ENCODE measurements around the gene HP1BP3.

HP1BP3 gene

DNA sequence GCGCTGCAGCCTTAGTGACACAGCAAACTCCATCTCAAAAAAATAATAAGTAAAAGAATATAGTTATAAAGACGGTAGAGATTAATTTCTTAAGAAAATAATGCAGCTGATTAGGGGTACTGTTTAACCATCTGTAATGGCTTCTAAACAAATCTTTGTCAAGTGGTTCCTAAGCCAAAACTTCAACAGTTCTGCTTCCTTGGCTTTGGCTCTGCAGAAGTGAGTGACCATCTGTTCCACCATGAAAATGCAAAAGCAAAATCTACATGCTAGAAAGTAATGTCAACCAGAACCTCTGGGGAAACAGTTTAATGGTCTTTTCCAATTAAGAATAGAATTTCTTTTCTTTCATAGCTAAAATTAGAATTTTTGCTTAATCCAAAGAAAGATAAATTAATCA lies 46.3 kb downstream of the HP1BP3 start:
- Histone ChIP-seq H3K79me1 (replicated peaks; ENCODE audit: low read length, poor library complexity, severe bottlenecking) (peaks cover 14% of the 10 kb centered on the region), H4K91ac (ENCODE audit: low read length) (no peak overlapping the region), H4K8ac (ENCODE audit: low read length) (no peak overlapping the region), H3K9me3 (ENCODE audit: control insufficient read depth, low read length) (no peaks in the 10 kb centered on the region), H3K4me1 (ENCODE audit: control insufficient read depth, insufficient read depth, low read depth, low read length) (peaks cover 3% of the 10 kb centered on the region), H2BK120ac (ENCODE audit: low read depth, low read length) (no peak overlapping the region), H3K27ac (ENCODE audit: low read length, poor library complexity, severe bottlenecking) (no peak overlapping the region), H3K14ac (ENCODE audit: low read length in 2 of 2) (no peak overlapping the region), H3K4me2 (ENCODE audit: low read length, poor library complexity, severe bottlenecking) (no peak overlapping the region), H2BK12ac (ENCODE audit: low read length in 2 of 2) (no peak overlapping the region), H3K4ac (ENCODE audit: low read depth in 1 of 2, low read length in 2 of 2) (no peak overlapping the region), H3K18ac (ENCODE audit: low read depth in 1 of 2, low read length in 2 of 2) (no peak overlapping the region), H3K27me3 (ENCODE audit: control insufficient read depth in 1 of 2, insufficient read depth in 1 of 2, low read length in 2 of 2) (no peaks in the 10 kb centered on the region), H3K9ac (ENCODE audit: low read length) (no peak overlapping the region), H2AK5ac (ENCODE audit: low read length, severe bottlenecking) (no peak overlapping the region), H3K36me3 (ENCODE audit: control insufficient read depth in 1 of 2, insufficient read depth in 2 of 2, low read depth in 1 of 2, low read length in 2 of 2) (peaks cover 21 to 83% of the 10 kb centered on the region in 2 experiments), H2AFZ (ENCODE audit: low read depth, low read length) (no peak overlapping the region), H3K4me3 (ENCODE audit: insufficient read depth in 1 of 2, low read depth in 1 of 2, low read length in 2 of 2) (no peak overlapping the region), H2BK15ac (ENCODE audit: low read depth, poor library complexity, severe bottlenecking) (no peak overlapping the region), H3K23ac (ENCODE audit: low read length in 2 of 2) (no peak overlapping the region), H2BK5ac (ENCODE audit: low read depth, low read length, poor library complexity, severe bottlenecking) (no peak overlapping the region)
- WGBS = no CpG with 5 or more reads among the region's 2 CpGs
- DNase-seq = no peak

- DNase-seq = peak; percentile 51
- Histone ChIP-seq H2BK5ac (ENCODE audit: low read depth, low read length, poor library complexity, severe bottlenecking) (no peak overlapping the region), H3K23ac (ENCODE audit: low read length in 2 of 2) (no peak overlapping the region), H2BK12ac (ENCODE audit: low read length in 2 of 2) (no peak overlapping the region), H3K14ac (ENCODE audit: low read length in 2 of 2) (no peak overlapping the region), H3K4me1 (ENCODE audit: control insufficient read depth, insufficient read depth, low read depth, low read length) (peaks cover 3% of the 10 kb centered on the region), H3K27ac (ENCODE audit: low read length, poor library complexity, severe bottlenecking) (peak overlapping the region; percentile 67), H2AFZ (ENCODE audit: low read depth, low read length) (no peak overlapping the region), H3K4me3 (ENCODE audit: insufficient read depth in 1 of 2, low read depth in 1 of 2, low read length in 2 of 2) (no peak overlapping the region), H4K8ac (ENCODE audit: low read length) (no peak overlapping the region), H4K91ac (ENCODE audit: low read length) (no peak overlapping the region), H3K79me1 (replicated peaks; ENCODE audit: low read length, poor library complexity, severe bottlenecking) (peaks cover 11% of the 10 kb centered on the region), H3K9ac (ENCODE audit: low read length) (peak overlapping the region; percentile 82), H3K18ac (ENCODE audit: low read depth in 1 of 2, low read length in 2 of 2) (no peak overlapping the region), H3K27me3 (ENCODE audit: control insufficient read depth in 1 of 2, insufficient read depth in 1 of 2, low read length in 2 of 2) (no peaks in the 10 kb centered on the region), H2BK15ac (ENCODE audit: low read depth, poor library complexity, severe bottlenecking) (no peak overlapping the region), H2AK5ac (ENCODE audit: low read length, severe bottlenecking) (peak overlapping the region; percentile 54), H3K4me2 (ENCODE audit: low read length, poor library complexity, severe bottlenecking) (no peak overlapping the region), H2BK120ac (ENCODE audit: low read depth, low read length) (no peak overlapping the region), H3K36me3 (ENCODE audit: control insufficient read depth in 1 of 2, insufficient read depth in 2 of 2, low read depth in 1 of 2, low read length in 2 of 2) (peaks cover 19 to 69% of the 10 kb centered on the region in 2 experiments), H3K9me3 (ENCODE audit: control insufficient read depth, low read length) (no peaks in the 10 kb centered on the region), H3K4ac (ENCODE audit: low read depth in 1 of 2, low read length in 2 of 2) (no peak overlapping the region)
- 21% methylated on average over 2 of the region's 2 CpGs for WGBS
Observed at GRCh38 chr1:20739225-20739624, 47.9 kb downstream of the HP1BP3 start.

GRCh38 chr1:20735581-20736111 lies 51.5 kb downstream of the HP1BP3 start:
- H2BK15ac ChIP-seq (ENCODE audit: low read depth, poor library complexity, severe bottlenecking) = no peak overlapping the region
- H3K4ac ChIP-seq (ENCODE audit: low read depth in 1 of 2, low read length in 2 of 2) = no peak overlapping the region
- no peak overlapping the region for H4K91ac ChIP-seq (ENCODE audit: low read length)
- H3K4me1 ChIP-seq (ENCODE audit: control insufficient read depth, insufficient read depth, low read depth, low read length) = peaks cover 25% of the 10 kb centered on the region
- H3K14ac ChIP-seq (ENCODE audit: low read length in 2 of 2) = no peak overlapping the region
- no peak for DNase-seq
- no peak overlapping the region for H2AK5ac ChIP-seq (ENCODE audit: low read length, severe bottlenecking)
- no peak overlapping the region for H2BK5ac ChIP-seq (ENCODE audit: low read depth, low read length, poor library complexity, severe bottlenecking)
- H3K4me3 ChIP-seq (ENCODE audit: insufficient read depth in 1 of 2, low read depth in 1 of 2, low read length in 2 of 2) = no peak overlapping the region
- H3K9me3 ChIP-seq (ENCODE audit: control insufficient read depth, low read length) = no peaks in the 10 kb centered on the region
- 94% methylated on average over 7 of the region's 7 CpGs for WGBS
- peaks cover 14% of the 10 kb centered on the region for H3K79me1 ChIP-seq (replicated peaks; ENCODE audit: low read length, poor library complexity, severe bottlenecking)
- no peak overlapping the region for H2BK120ac ChIP-seq (ENCODE audit: low read depth, low read length)
- peaks cover 19 to 35% of the 10 kb centered on the region in 2 experiments for H3K36me3 ChIP-seq (ENCODE audit: control insufficient read depth in 1 of 2, insufficient read depth in 2 of 2, low read depth in 1 of 2, low read length in 2 of 2)
- H3K27ac ChIP-seq (ENCODE audit: low read length, poor library complexity, severe bottlenecking) = no peak overlapping the region
- H3K4me2 ChIP-seq (ENCODE audit: low read length, poor library complexity, severe bottlenecking) = no peak overlapping the region
- no peak overlapping the region for H2AFZ ChIP-seq (ENCODE audit: low read depth, low read length)
- peaks cover 0 to 8% of the 10 kb centered on the region in 2 experiments for H3K27me3 ChIP-seq (ENCODE audit: control insufficient read depth in 1 of 2, insufficient read depth in 1 of 2, low read length in 2 of 2)
- H3K18ac ChIP-seq (ENCODE audit: low read depth in 1 of 2, low read length in 2 of 2) = no peak overlapping the region
- no peak overlapping the region for H3K23ac ChIP-seq (ENCODE audit: low read length in 2 of 2)
- H3K9ac ChIP-seq (ENCODE audit: low read length) = no peak overlapping the region
- no peak overlapping the region for H2BK12ac ChIP-seq (ENCODE audit: low read length in 2 of 2)
- no peak overlapping the region for H4K8ac ChIP-seq (ENCODE audit: low read length)

- Histone ChIP-seq H4K8ac (ENCODE audit: low read length) (peak overlapping the region; percentile 69), H3K9me3 (ENCODE audit: control insufficient read depth, low read length) (no peaks in the 10 kb centered on the region), H3K4me2 (ENCODE audit: low read length, poor library complexity, severe bottlenecking) (no peak overlapping the region), H3K9ac (ENCODE audit: low read length) (peak overlapping the region; percentile 88), H2BK120ac (ENCODE audit: low read depth, low read length) (peak overlapping the region; percentile 35), H3K4me1 (ENCODE audit: control insufficient read depth, insufficient read depth, low read depth, low read length) (peaks cover 31% of the 10 kb centered on the region), H3K27me3 (ENCODE audit: control insufficient read depth in 1 of 2, insufficient read depth in 1 of 2, low read length in 2 of 2) (peaks cover 0 to 30% of the 10 kb centered on the region in 2 experiments), H3K79me1 (replicated peaks; ENCODE audit: low read length, poor library complexity, severe bottlenecking) (peaks cover 24% of the 10 kb centered on the region), H3K4ac (ENCODE audit: low read depth in 1 of 2, low read length in 2 of 2) (no peak overlapping the region), H3K36me3 (ENCODE audit: control insufficient read depth in 1 of 2, insufficient read depth in 2 of 2, low read depth in 1 of 2, low read length in 2 of 2) (peaks cover 16 to 24% of the 10 kb centered on the region in 2 experiments), H3K4me3 (ENCODE audit: insufficient read depth in 1 of 2, low read depth in 1 of 2, low read length in 2 of 2) (peak overlapping the region in 1 of 2 experiments; percentile 81), H2BK15ac (ENCODE audit: low read depth, poor library complexity, severe bottlenecking) (no peak overlapping the region), H3K27ac (ENCODE audit: low read length, poor library complexity, severe bottlenecking) (peak overlapping the region; percentile 75), H3K18ac (ENCODE audit: low read depth in 1 of 2, low read length in 2 of 2) (peak overlapping the region; percentile 15 to 68), H2AK5ac (ENCODE audit: low read length, severe bottlenecking) (peak overlapping the region; percentile 2), H2BK5ac (ENCODE audit: low read depth, low read length, poor library complexity, severe bottlenecking) (no peak overlapping the region), H2BK12ac (ENCODE audit: low read length in 2 of 2) (peak overlapping the region in 1 of 2 experiments; percentile 24), H4K91ac (ENCODE audit: low read length) (peak overlapping the region; percentile 73), H2AFZ (ENCODE audit: low read depth, low read length) (no peak overlapping the region), H3K23ac (ENCODE audit: low read length in 2 of 2) (no peak overlapping the region), H3K14ac (ENCODE audit: low read length in 2 of 2) (no peak overlapping the region)
- 33% methylated on average over 7 of the region's 7 CpGs for WGBS
- no peak for DNase-seq
Observed at GRCh38 chr1:20733360-20733975, 53.6 kb downstream of the HP1BP3 start.

Data from mesenchymal stem cell (in vitro differentiated cells and primary cell).